ENCODE data around the gene NCOA1. TPM values are rescaled to one million over a fixed set of nuclear protein-coding genes. Genes with fewer than 3 reads are reported as not detected.

Gene NCOA1
- total and polyA plus RNA-seq, 4 donors: 6.5 to 26.6 (median 16.3) TPM

DNA sequence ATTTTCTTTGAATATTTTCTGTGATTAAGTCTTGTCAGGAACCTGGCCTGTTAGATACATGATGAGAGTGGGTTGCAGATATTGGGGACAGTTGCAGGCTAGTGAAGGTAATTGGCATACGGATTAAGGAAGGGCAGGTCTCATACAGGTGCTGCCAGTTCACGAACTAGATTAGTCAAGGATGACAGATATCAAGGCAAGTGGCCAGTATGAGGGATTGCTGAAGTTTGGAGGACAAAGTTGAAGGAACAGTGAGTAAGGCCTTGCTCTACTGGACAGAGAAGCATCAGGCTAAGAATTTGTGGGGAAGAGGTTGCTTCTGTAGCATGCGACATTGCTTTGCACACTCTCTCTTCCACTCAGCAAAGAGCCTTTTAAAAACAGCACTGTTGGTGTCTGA lies 12.8 kb upstream of the NCOA1 start:
- no peak overlapping the region for H3K4me3 ChIP-seq (ENCODE audit: low read depth in 1 of 3, low read length in 3 of 3)
- H3K9me3 ChIP-seq (ENCODE audit: control insufficient read depth in 4 of 4, low read length in 3 of 4): no peaks in the 10 kb centered on the region
- no peaks in the 10 kb centered on the region for H3K27me3 ChIP-seq (ENCODE audit: control insufficient read depth in 4 of 4, insufficient read depth in 4 of 4, low read length in 3 of 4)
- no peaks in the 10 kb centered on the region for H3K4me1 ChIP-seq (ENCODE audit: control insufficient read depth in 4 of 4, insufficient read depth in 4 of 4, low read length in 3 of 4)
- H3K36me3 ChIP-seq (ENCODE audit: control insufficient read depth in 4 of 4, insufficient read depth in 3 of 4, low read depth in 1 of 4, low read length in 3 of 4): no peaks in the 10 kb centered on the region
- DNase-seq (ENCODE audit: low spot score): no peak
- TF ChIP-seq, protein P1, sequence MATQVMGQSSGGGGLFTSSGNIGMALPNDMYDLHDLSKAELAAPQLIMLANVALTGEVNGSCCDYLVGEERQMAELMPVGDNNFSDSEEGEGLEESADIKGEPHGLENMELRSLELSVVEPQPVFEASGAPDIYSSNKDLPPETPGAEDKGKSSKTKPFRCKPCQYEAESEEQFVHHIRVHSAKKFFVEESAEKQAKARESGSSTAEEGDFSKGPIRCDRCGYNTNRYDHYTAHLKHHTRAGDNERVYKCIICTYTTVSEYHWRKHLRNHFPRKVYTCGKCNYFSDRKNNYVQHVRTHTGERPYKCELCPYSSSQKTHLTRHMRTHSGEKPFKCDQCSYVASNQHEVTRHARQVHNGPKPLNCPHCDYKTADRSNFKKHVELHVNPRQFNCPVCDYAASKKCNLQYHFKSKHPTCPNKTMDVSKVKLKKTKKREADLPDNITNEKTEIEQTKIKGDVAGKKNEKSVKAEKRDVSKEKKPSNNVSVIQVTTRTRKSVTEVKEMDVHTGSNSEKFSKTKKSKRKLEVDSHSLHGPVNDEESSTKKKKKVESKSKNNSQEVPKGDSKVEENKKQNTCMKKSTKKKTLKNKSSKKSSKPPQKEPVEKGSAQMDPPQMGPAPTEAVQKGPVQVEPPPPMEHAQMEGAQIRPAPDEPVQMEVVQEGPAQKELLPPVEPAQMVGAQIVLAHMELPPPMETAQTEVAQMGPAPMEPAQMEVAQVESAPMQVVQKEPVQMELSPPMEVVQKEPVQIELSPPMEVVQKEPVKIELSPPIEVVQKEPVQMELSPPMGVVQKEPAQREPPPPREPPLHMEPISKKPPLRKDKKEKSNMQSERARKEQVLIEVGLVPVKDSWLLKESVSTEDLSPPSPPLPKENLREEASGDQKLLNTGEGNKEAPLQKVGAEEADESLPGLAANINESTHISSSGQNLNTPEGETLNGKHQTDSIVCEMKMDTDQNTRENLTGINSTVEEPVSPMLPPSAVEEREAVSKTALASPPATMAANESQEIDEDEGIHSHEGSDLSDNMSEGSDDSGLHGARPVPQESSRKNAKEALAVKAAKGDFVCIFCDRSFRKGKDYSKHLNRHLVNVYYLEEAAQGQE (IDR thresholded peaks at IDR 0.05): no peak
- TF ChIP-seq TAF1 (conservative IDR thresholded peaks at IDR 0.05): no peak
- TF ChIP-seq FOXA1 (IDR thresholded peaks at IDR 0.05): no peak
- TF ChIP-seq FOXA2 (IDR thresholded peaks at IDR 0.05): no peak
- TF ChIP-seq, protein P2, sequence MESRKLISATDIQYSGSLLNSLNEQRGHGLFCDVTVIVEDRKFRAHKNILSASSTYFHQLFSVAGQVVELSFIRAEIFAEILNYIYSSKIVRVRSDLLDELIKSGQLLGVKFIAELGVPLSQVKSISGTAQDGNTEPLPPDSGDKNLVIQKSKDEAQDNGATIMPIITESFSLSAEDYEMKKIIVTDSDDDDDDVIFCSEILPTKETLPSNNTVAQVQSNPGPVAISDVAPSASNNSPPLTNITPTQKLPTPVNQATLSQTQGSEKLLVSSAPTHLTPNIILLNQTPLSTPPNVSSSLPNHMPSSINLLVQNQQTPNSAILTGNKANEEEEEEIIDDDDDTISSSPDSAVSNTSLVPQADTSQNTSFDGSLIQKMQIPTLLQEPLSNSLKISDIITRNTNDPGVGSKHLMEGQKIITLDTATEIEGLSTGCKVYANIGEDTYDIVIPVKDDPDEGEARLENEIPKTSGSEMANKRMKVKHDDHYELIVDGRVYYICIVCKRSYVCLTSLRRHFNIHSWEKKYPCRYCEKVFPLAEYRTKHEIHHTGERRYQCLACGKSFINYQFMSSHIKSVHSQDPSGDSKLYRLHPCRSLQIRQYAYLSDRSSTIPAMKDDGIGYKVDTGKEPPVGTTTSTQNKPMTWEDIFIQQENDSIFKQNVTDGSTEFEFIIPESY (IDR thresholded peaks at IDR 0.05): no peak
- WGBS: 93% methylated on average over 3 of the region's 3 CpGs
- no peak overlapping the region for H3K9ac ChIP-seq (ENCODE audit: low read depth in 1 of 2, low read length in 2 of 2)
- H3K27ac ChIP-seq (ENCODE audit: low read depth in 1 of 2, low read length in 2 of 2): no peak overlapping the region

DNA sequence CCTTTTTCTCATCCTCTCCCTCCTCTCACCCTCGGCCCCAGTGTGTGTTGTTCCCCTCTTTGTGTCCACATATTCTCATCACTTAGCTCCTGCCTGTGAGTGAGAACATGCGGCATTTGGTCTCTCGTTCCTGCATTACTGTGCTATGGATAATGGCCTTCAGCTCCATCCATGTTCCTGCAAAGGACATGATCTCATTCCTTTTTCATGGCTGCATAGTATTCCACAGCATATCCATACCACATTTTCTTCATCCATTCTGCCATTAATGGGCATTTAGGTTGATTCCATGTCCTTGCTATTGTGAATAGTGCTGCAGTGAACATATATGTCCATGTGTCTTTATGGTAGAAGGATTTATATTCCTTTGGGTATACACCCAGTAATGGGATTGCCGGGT lies 10.8 kb upstream of the NCOA1 start:
- 94% methylated on average over 4 of the region's 4 CpGs for WGBS
- Histone ChIP-seq H3K4me3 (ENCODE audit: low read depth in 1 of 3, low read length in 3 of 3) (no peak overlapping the region), H3K9ac (ENCODE audit: low read depth in 1 of 2, low read length in 2 of 2) (no peak overlapping the region), H3K4me1 (ENCODE audit: control insufficient read depth in 4 of 4, insufficient read depth in 4 of 4, low read length in 3 of 4) (no peaks in the 10 kb centered on the region), H3K27me3 (ENCODE audit: control insufficient read depth in 4 of 4, insufficient read depth in 4 of 4, low read length in 3 of 4) (no peaks in the 10 kb centered on the region), H3K9me3 (ENCODE audit: control insufficient read depth in 4 of 4, low read length in 3 of 4) (no peaks in the 10 kb centered on the region), H3K27ac (ENCODE audit: low read depth in 1 of 2, low read length in 2 of 2) (no peak overlapping the region), H3K36me3 (ENCODE audit: control insufficient read depth in 4 of 4, insufficient read depth in 3 of 4, low read depth in 1 of 4, low read length in 3 of 4) (no peaks in the 10 kb centered on the region)
- DNase-seq (ENCODE audit: low spot score): no peak
- no peak for TF ChIP-seq FOXA2 (IDR thresholded peaks at IDR 0.05)

DNA sequence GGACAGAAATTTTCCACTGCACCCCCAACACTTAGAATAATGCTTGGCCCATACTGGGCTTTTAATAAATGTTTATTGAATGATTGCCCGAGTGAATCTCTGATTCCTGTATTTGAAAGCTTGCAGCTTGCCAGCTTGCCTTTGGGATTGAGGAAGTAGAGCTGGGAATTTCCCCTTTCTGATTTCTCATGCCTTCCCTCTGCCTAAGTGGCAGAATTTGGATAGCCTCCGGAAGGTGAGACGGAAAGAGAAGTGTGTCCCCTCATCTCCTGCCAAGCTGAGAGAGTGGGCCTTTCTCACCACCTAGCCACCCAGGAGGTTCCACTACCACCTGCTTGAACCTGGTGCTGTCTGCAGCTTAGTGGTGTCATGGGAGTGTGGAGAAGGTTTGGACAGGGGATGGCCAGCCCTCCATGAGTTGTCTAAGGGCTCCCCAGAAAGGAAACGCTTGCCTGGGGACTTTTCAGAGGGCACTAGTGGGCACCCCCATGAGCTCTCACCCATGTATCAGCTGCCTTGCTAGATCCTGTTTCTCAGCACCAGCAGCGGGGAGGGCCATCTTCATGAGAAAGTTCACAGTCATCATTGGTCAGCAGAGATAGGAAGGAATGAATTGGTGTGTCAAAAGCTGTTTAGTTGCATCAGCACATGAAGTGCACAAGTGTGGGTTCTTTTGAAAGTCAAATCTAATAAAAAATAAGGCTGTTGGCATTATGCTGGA lies 8.6 kb upstream of the NCOA1 start:
- H3K9ac ChIP-seq (ENCODE audit: low read depth in 1 of 2, low read length in 2 of 2): no peak overlapping the region
- H3K27ac ChIP-seq (ENCODE audit: low read depth in 1 of 2, low read length in 2 of 2): no peak overlapping the region
- peak; percentile 60 for DNase-seq (ENCODE audit: low spot score)
- H3K4me3 ChIP-seq (ENCODE audit: low read depth in 1 of 3, low read length in 3 of 3): no peak overlapping the region
- no peaks in the 10 kb centered on the region for H3K9me3 ChIP-seq (ENCODE audit: control insufficient read depth in 4 of 4, low read length in 3 of 4)
- WGBS: 72% methylated on average over 5 of the region's 5 CpGs
- no peaks in the 10 kb centered on the region for H3K36me3 ChIP-seq (ENCODE audit: control insufficient read depth in 4 of 4, insufficient read depth in 3 of 4, low read depth in 1 of 4, low read length in 3 of 4)
- H3K4me1 ChIP-seq (ENCODE audit: control insufficient read depth in 4 of 4, insufficient read depth in 4 of 4, low read length in 3 of 4): peaks cover 0 to 2% (median 0%) of the 10 kb centered on the region in 4 donors
- H3K27me3 ChIP-seq (ENCODE audit: control insufficient read depth in 4 of 4, insufficient read depth in 4 of 4, low read length in 3 of 4): no peaks in the 10 kb centered on the region
- TF ChIP-seq, protein P3, sequence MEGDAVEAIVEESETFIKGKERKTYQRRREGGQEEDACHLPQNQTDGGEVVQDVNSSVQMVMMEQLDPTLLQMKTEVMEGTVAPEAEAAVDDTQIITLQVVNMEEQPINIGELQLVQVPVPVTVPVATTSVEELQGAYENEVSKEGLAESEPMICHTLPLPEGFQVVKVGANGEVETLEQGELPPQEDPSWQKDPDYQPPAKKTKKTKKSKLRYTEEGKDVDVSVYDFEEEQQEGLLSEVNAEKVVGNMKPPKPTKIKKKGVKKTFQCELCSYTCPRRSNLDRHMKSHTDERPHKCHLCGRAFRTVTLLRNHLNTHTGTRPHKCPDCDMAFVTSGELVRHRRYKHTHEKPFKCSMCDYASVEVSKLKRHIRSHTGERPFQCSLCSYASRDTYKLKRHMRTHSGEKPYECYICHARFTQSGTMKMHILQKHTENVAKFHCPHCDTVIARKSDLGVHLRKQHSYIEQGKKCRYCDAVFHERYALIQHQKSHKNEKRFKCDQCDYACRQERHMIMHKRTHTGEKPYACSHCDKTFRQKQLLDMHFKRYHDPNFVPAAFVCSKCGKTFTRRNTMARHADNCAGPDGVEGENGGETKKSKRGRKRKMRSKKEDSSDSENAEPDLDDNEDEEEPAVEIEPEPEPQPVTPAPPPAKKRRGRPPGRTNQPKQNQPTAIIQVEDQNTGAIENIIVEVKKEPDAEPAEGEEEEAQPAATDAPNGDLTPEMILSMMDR (IDR thresholded peaks at IDR 0.05; ENCODE audit: low read depth, low read length, missing input control): no peak
- TF ChIP-seq, protein P4, sequence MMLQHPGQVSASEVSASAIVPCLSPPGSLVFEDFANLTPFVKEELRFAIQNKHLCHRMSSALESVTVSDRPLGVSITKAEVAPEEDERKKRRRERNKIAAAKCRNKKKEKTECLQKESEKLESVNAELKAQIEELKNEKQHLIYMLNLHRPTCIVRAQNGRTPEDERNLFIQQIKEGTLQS (IDR thresholded peaks at IDR 0.05): no peak

Measured in liver (tissue), 9 donors.